A673 (cell line): Measurements from ENCODE around the gene CMIP. TPM values are rescaled to one million over a fixed set of nuclear protein-coding genes. Genes with fewer than 3 reads are reported as not detected.

Experiments used
- BruUV-seq: library from RNA; stranded (reverse); fragments of 400-500 nt; replicated peaks from 2 replicates; lab custom pipeline; 2021; lab: Mats Ljungman, UMichigan
- CTCF ChIA-PET: fragments of 300-600 bp; sonication (Branson Sonifier 250); formaldehyde crosslinking; loops from one replicate; lab custom pipeline; 2022; ENCODE audit warnings: antibody characterized with exemption; lab: Charles Lee
- POLR2A ChIA-PET: fragments of 300-600 bp; sonication (Branson Sonifier 250); formaldehyde crosslinking; loops from one replicate; lab custom pipeline; 2022; ENCODE audit warnings: antibody characterized with exemption; ENCODE audit not compliant: low non-redundant PET; lab: Charles Lee
- DNase-seq: peaks from one replicate; pipeline ENCODE4 v3.0.0-alpha.2; 2015; ENCODE audit warnings: low spot score
- H3K27ac ChIP-seq: fragments of 200-600 bp; sonication (generic); 2 replicates; pipeline ENCODE4 v1.5.1; 2016; ENCODE audit warnings: mixed run types, low read depth, mild to moderate bottlenecking, mixed read lengths, antibody characterized with exemption, low read length; ENCODE audit not compliant: poor library complexity, severe bottlenecking
- H3K27me3 ChIP-seq: fragments of 200-600 bp; sonication (generic); replicated peaks from 2 replicates; pipeline ENCODE4 v1.6.1; 2017; ENCODE audit warnings: mixed run types, low read depth, mild to moderate bottlenecking, mixed read lengths, antibody characterized with exemption, low read length; ENCODE audit not compliant: insufficient read depth, poor library complexity
- H3K36me3 ChIP-seq: fragments of 200-600 bp; sonication (generic); 2 replicates; pipeline ENCODE4 v1.6.1; 2016; ENCODE audit warnings: mixed run types, mild to moderate bottlenecking, mixed read lengths, antibody characterized with exemption, low read length; ENCODE audit not compliant: insufficient read depth, poor library complexity, severe bottlenecking
- H3K4me1 ChIP-seq: fragments of 200-600 bp; sonication (generic); 2 replicates; pipeline ENCODE4 v1.6.1; 2017; ENCODE audit warnings: mixed run types, mild to moderate bottlenecking, mixed read lengths, antibody characterized with exemption, low read length; ENCODE audit not compliant: insufficient read depth, poor library complexity, severe bottlenecking
- H3K4me3 ChIP-seq: fragments of 200-600 bp; sonication (generic); 2 replicates; pipeline ENCODE4 v1.5.1; 2016; ENCODE audit warnings: low read depth, mixed run types, mild to moderate bottlenecking, mixed read lengths, low read length; ENCODE audit not compliant: poor library complexity, severe bottlenecking
- H3K9me3 ChIP-seq: fragments of 200-600 bp; sonication (generic); 2 replicates; pipeline ENCODE4 v1.6.1; 2016; ENCODE audit warnings: mixed run types, low read depth, mild to moderate bottlenecking, mixed read lengths, antibody characterized with exemption, low read length; ENCODE audit not compliant: poor library complexity, severe bottlenecking
- EZH2 ChIP-seq: fragments of 200-600 bp; sonication (generic); IDR thresholded peaks from 2 replicates; pipeline ENCODE4 v1.6.1; 2017; ENCODE audit warnings: borderline replicate concordance, low read depth, mild to moderate bottlenecking, mixed read lengths, antibody characterized with exemption, low read length; ENCODE audit not compliant: poor library complexity, severe bottlenecking
- intact Hi-C: fragments of 100-400 bp; cut with micrococcal nuclease; formaldehyde crosslinking; loops from one replicate; pipeline ENCODE4 v1.10.0; 2022; ENCODE audit not compliant: unreplicated experiment
- total RNA-seq: library from RNA; stranded (reverse); gene quantifications from 2 replicates; pipeline ENCODE4 v1.2.3, GENCODE V29; 2021
- TF ChIP-seq, protein P1 (sequence below): fragments of 300-800, 200-600 bp; sonication (generic); conservative IDR thresholded peaks from 2 replicates; pipeline ENCODE4 v1.5.1; 2017; ENCODE audit warnings: low read depth, mild to moderate bottlenecking, antibody characterized with exemption, low read length, moderate library complexity, mixed read lengths

Gene CMIP
- total RNA-seq, 1 experiment from 2014 or later: 25.5 TPM

DNA sequence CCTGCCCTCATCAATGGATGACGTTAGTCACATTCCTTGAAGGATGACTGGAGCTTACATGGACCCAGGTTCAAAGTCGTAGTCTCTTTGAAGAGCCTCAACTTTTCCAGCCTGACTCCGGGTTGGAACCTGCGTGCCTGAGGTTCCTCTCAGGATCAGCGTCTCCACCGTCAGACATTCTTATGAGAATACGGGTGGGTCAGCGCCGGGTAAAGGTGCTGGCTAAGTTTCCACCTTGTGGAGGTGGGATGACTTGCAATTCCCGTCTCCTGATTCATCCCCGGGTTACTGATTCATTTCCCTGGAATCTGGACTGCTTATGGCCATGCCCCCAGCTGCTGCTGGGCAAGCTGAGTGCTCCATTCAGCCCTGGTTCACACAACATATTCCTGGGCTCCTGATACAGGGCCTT is 38.9 kb upstream of the CMIP start:
- intact Hi-C loops: no loop called here
- no TSS peak for BruUV-seq
- TF ChIP-seq, protein P1, sequence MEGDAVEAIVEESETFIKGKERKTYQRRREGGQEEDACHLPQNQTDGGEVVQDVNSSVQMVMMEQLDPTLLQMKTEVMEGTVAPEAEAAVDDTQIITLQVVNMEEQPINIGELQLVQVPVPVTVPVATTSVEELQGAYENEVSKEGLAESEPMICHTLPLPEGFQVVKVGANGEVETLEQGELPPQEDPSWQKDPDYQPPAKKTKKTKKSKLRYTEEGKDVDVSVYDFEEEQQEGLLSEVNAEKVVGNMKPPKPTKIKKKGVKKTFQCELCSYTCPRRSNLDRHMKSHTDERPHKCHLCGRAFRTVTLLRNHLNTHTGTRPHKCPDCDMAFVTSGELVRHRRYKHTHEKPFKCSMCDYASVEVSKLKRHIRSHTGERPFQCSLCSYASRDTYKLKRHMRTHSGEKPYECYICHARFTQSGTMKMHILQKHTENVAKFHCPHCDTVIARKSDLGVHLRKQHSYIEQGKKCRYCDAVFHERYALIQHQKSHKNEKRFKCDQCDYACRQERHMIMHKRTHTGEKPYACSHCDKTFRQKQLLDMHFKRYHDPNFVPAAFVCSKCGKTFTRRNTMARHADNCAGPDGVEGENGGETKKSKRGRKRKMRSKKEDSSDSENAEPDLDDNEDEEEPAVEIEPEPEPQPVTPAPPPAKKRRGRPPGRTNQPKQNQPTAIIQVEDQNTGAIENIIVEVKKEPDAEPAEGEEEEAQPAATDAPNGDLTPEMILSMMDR: no peak
- no peak for TF ChIP-seq EZH2
- DNase-seq: no peak
- CTCF ChIA-PET: no interaction called here
- Histone ChIP-seq H3K4me3 (no peak overlapping the region), H3K27ac (no peak overlapping the region), H3K4me1 (no peaks in the 10 kb centered on the region), H3K36me3 (no peaks in the 10 kb centered on the region), H3K9me3 (no peaks in the 10 kb centered on the region), H3K27me3 (no peaks in the 10 kb centered on the region)
- POLR2A ChIA-PET: no interaction called here

- Histone ChIP-seq H3K36me3 (no peaks in the 10 kb centered on the region), H3K9me3 (no peaks in the 10 kb centered on the region), H3K27ac (no peak overlapping the region), H3K27me3 (no peaks in the 10 kb centered on the region), H3K4me3 (no peak overlapping the region), H3K4me1 (no peaks in the 10 kb centered on the region)
- no TSS peak for BruUV-seq
- DNase-seq: no peak
- intact Hi-C loops: no loop called here
- CTCF ChIA-PET: no interaction called here
- TF ChIP-seq, protein P1: no peak
- TF ChIP-seq EZH2: no peak
- POLR2A ChIA-PET: no interaction called here
Observed at GRCh38 chr16:81408409-81408950, 36.1 kb upstream of the CMIP start.

DNA sequence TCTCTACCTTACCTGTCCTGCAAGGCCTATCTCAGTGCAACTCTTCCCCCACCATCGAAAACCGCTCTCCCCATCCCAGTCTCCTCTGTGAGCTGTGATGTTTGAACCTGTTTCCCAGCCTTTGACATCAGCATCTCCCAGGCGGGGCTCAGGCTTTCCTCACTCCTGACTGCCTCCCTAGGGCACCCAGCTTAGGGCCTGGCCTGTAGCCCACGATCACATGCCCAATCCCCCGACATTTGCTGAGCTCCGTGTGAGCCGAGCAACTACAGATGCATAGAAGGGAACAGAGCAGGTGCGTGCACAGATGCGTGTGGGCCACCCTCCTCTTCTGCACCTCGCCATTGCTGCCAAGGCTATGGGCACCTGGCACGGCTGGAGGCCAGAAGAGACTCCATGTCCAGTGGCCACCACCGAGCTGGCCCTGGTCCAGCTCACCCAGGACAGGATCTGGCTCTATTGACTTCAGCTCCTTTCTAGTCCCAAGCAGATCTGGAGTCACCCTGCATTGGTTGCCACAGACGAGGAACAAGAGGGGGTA is 35.5 kb upstream of the CMIP start:
- DNase-seq: no peak
- Histone ChIP-seq H3K4me1 (no peaks in the 10 kb centered on the region), H3K9me3 (no peaks in the 10 kb centered on the region), H3K27ac (no peak overlapping the region), H3K4me3 (no peak overlapping the region), H3K36me3 (no peaks in the 10 kb centered on the region), H3K27me3 (no peaks in the 10 kb centered on the region)
- CTCF ChIA-PET: no interaction called here
- no TSS peak for BruUV-seq
- no peak for TF ChIP-seq EZH2
- TF ChIP-seq, protein P1: no peak
- intact Hi-C loops: no loop called here
- POLR2A ChIA-PET: no interaction called here
